SK-N-SH treated with all-trans-retinoic acid at 6 μM for 48 hours (cell line): ENCODE data around the gene IL3RA.

Experiments used
- ESRRG ChIP-seq: fragments of 250-450 bp; sonication (Bioruptor Pico); IDR thresholded peaks from 2 replicates; pipeline ENCODE4 v1.6.1; 2021; ENCODE audit warnings: mild to moderate bottlenecking
- OSR1 ChIP-seq: fragments of 250-450 bp; sonication (Bioruptor Pico); IDR thresholded peaks from 2 replicates; pipeline ENCODE4 v1.8.0; 2022; ENCODE audit warnings: moderate library complexity, mild to moderate bottlenecking, inconsistent platforms
- PATZ1 ChIP-seq: fragments of 250-450 bp; sonication (Bioruptor Pico); IDR thresholded peaks from 2 replicates; pipeline ENCODE4 v1.8.0; 2020; ENCODE audit warnings: mild to moderate bottlenecking, moderate library complexity, borderline replicate concordance
- POU6F1 ChIP-seq: fragments of 250-450 bp; sonication (Bioruptor Pico); IDR thresholded peaks from 2 replicates; pipeline ENCODE4 v1.8.0; 2021; ENCODE audit warnings: low read depth, mild to moderate bottlenecking, moderate library complexity, borderline replicate concordance
- PPARA ChIP-seq: fragments of 250-450 bp; sonication (Bioruptor Pico); IDR thresholded peaks from 2 replicates; pipeline ENCODE4 v1.5.0; 2020; ENCODE audit warnings: mild to moderate bottlenecking, borderline replicate concordance
- RARB ChIP-seq: fragments of 250-450 bp; sonication (Bioruptor Pico); IDR thresholded peaks from 2 replicates; pipeline ENCODE4 v1.8.0; 2021; ENCODE audit warnings: mild to moderate bottlenecking, moderate library complexity
- TCF4 ChIP-seq: fragments of 250-450 bp; sonication (Bioruptor Pico); IDR thresholded peaks from 2 replicates; pipeline ENCODE4 v1.8.0; 2021; ENCODE audit warnings: mild to moderate bottlenecking, moderate library complexity, borderline replicate concordance
- ZFP30 ChIP-seq: fragments of 450-650 bp; formaldehyde crosslinking; IDR thresholded peaks from 2 replicates; pipeline ENCODE4 v1.5.0; 2022; ENCODE audit warnings: mild to moderate bottlenecking, moderate library complexity

DNA sequence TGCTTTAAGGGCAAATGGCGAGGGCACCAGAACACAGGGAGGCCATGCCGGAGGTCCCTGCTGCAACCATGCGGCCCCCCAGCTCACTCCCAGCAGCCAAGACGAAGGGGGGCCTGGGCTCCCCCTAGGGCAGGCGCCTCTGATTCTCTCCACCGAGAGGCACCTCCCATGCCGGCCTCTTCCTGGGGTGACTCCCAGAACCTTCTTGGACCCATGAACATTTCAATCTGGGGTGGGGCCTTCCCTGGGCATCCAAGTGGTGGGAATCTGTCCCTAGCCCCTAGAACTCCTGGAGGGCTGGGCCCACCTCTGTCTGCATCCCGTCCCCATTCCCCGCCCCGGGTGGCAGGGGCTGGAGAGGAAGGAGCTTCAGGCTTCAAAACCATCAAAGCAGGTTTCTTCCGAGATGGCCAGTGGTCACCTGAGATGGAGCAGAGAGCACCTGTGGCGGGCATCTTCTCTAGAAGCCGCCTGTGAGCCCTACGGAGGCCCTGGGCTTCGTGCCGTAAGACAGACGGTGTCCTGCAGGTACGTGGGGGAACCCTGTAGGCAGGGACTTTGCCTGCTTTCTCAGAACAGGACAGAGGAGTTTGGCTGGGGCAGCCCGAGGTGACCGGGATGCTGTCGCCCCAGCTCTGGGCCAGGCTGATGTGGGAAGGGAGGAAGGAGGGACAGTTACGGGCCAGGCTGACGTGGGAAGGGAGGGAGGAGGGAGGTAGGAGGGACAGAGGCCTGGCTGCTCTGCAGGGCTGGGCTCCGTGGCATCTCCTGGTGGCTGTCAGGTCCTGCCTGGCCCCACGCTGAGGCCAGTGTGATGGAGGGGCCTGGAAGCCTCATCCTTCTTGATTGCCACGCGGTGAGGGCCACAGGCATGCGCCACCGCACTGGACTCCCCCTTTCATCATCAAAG, 62.1 kb downstream of the IL3RA start:
- TF ChIP-seq TCF4 (CRISPR knock-in tag) (no peak), POU6F1 (CRISPR knock-in tag) (no peak), PATZ1 (CRISPR knock-in tag) (no peak), PPARA (no peak), RARB (CRISPR knock-in tag) (no peak), ESRRG (CRISPR knock-in tag) (no peak), OSR1 (CRISPR knock-in tag) (no peak), ZFP30 (CRISPR knock-in tag) (no peak)
